ENCODE results near the gene CLHC1.

DNA sequence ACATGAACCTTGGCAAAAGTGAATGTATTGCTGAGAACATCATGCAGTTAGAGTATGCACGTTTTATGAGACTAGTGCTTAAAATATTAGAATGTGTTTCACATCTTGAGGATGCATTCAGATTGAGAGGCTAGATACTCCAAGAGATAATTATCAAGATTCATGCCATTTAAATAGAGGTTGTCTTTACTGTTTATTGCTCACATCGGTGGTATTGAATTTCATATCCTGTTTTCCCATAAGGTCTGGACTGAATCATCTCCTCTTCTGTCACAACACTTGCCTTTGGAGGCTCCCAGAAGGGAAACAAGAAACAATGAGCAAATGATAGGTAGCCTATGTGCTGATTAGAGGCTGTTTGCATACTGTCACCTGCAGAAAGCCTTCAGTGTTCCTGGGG is 83.8 kb downstream of the CLHC1 start:
- TF ChIP-seq ZNF274 (IDR thresholded peaks at IDR 0.05; ENCODE audit: low read depth, low read length): no peak
- TF ChIP-seq YY1 (IDR thresholded peaks at IDR 0.05; ENCODE audit: insufficient read depth, insufficient read length): no peak
- no peak for TF ChIP-seq SUZ12 (IDR thresholded peaks at IDR 0.05; ENCODE audit: extremely low read depth, insufficient read depth, insufficient read length)

All from NT2/D1 (cell line).